H1 (cell line): ENCODE measurements around the gene DSTYK. TPM values are rescaled to one million over a fixed set of nuclear protein-coding genes. Genes with fewer than 3 reads are reported as not detected.

Source experiments
- CTBP2 ChIP-seq: IDR thresholded peaks from 2 replicates; pipeline ENCODE4 v1.7.0; 2011; ENCODE audit warnings: borderline replicate concordance, mild to moderate bottlenecking, moderate library complexity, mixed read lengths, low read length; ENCODE audit not compliant: insufficient read depth, insufficient read length
- POU5F1 ChIP-seq: IDR thresholded peaks from 2 replicates; pipeline ENCODE4 v1.6.1; 2011; ENCODE audit warnings: low read depth, mild to moderate bottlenecking, low read length, moderate library complexity
- SP1 ChIP-seq: IDR thresholded peaks from 2 replicates; pipeline ENCODE4 v1.6.1; 2011; ENCODE audit warnings: low read depth, low read length
- SP4 ChIP-seq: IDR thresholded peaks from 2 replicates; pipeline ENCODE4 v1.6.1; 2012; ENCODE audit warnings: low read length, inconsistent platforms
- polyA plus RNA-seq, 7 experiments: library from polyadenylated mRNA; depleted of rRNA in 3 of 7; stranded (reverse) in 5 of 7; unstranded in 2 of 7; fragments of >200 nt in 5 of 7; fragments of 200-250 nt in 2 of 7; gene quantifications; 1 replicate in 5 of 7; 2 replicates in 1 of 7; 4 replicates in 1 of 7; pipeline versions ENCODE4 v1.2.1 to v1.2.3, GENCODE V29; 2011 to 2013; ENCODE audit warnings: missing spikeins in 2 of 7, mixed read lengths in 2 of 7
- total RNA-seq: library from RNA; stranded (reverse); fragmentation: NEBNext Ultra II Directional; extraction: Animal tissue kit (Norgen Biotek cat#: 25700); gene quantifications from 2 replicates; pipeline ENCODE4 v1.2.1, GENCODE V29; 2021
- TF ChIP-seq, protein P1 (sequence below): IDR thresholded peaks from 2 replicates; pipeline ENCODE4 v1.6.1; 2012; ENCODE audit warnings: low read length, inconsistent platforms

The DSTYK gene
- total and polyA plus RNA-seq, 2 of the 8 experiments (the other 6 are each of a cell fraction or from before 2014, with no cell fraction given), result 2.7 to 8.5 TPM

DNA sequence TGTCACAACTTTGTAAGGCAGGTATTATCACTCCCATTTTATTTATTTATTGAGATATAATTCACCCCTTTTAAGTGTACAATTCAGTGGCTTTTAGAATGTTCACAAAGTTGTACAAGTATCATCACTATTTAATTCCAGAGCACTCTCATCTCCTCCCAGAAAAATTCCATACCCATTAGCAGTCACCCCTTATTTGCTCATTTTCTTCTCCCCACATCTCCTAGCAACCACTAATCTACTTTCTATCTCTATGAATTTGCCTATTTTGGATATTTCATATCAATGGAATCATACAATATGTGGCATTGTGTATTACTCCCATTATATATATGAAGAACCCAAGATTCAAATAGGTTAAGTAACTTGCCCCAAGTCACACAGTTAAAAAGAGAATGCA, 7.0 kb downstream of the DSTYK start (continued):
- TF ChIP-seq, protein P1, sequence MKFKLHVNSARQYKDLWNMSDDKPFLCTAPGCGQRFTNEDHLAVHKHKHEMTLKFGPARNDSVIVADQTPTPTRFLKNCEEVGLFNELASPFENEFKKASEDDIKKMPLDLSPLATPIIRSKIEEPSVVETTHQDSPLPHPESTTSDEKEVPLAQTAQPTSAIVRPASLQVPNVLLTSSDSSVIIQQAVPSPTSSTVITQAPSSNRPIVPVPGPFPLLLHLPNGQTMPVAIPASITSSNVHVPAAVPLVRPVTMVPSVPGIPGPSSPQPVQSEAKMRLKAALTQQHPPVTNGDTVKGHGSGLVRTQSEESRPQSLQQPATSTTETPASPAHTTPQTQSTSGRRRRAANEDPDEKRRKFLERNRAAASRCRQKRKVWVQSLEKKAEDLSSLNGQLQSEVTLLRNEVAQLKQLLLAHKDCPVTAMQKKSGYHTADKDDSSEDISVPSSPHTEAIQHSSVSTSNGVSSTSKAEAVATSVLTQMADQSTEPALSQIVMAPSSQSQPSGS, result no peak
- TF ChIP-seq SP4, result no peak
- no peak for TF ChIP-seq SP1
- TF ChIP-seq CTBP2, result no peak
- no peak for TF ChIP-seq POU5F1
